ENCODE measurements around the gene KRTAP5-9.
"Not testable (repeated sequence)": the region's sequence is repeated elsewhere in the genome, so short reads cannot be mapped to it uniquely, and the experiment has no call there.

Gene KRTAP5-9

DNA sequence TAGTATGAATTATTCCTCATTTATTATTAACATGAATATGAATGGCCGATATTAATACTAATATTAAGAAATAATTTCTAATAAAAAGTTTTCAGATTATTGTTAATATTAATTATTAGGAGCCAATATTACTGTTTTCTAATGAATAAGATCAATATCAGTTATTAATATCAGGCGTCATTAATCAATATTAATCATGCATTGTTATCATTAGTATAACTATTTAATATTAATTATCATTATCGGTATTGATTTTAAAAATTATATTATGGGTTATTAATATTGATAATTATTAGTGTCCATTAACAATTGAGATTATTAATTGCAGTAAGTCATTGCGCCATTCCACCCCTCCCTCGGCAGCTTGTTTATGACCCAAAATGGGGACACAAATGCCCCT lies 37.5 kb downstream of the KRTAP5-9 start:
- DNase-seq (ENCODE audit: low read depth): not testable (repeated sequence)

DNA sequence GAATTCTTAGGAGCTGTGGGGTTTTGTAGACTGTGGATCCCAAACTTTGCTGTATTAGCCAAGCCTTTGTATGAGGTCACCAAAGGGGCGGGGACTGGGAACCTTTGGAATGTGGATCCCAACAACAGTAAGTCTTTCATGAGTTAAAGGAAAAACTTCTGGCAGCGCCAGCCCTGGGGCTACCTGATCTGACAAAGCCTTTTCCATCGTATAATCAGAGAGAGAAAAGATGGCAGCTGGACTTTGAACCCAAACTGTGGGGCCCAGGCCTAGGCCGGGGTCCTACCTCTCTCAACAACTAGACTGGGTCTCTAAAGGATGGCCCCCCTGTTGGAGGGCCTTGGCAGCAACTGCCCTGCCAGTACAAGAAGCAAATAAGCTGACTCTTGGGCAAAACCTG lies 40.1 kb downstream of the KRTAP5-9 start:
- not testable (repeated sequence) for DNase-seq (ENCODE audit: low read depth)

DNA sequence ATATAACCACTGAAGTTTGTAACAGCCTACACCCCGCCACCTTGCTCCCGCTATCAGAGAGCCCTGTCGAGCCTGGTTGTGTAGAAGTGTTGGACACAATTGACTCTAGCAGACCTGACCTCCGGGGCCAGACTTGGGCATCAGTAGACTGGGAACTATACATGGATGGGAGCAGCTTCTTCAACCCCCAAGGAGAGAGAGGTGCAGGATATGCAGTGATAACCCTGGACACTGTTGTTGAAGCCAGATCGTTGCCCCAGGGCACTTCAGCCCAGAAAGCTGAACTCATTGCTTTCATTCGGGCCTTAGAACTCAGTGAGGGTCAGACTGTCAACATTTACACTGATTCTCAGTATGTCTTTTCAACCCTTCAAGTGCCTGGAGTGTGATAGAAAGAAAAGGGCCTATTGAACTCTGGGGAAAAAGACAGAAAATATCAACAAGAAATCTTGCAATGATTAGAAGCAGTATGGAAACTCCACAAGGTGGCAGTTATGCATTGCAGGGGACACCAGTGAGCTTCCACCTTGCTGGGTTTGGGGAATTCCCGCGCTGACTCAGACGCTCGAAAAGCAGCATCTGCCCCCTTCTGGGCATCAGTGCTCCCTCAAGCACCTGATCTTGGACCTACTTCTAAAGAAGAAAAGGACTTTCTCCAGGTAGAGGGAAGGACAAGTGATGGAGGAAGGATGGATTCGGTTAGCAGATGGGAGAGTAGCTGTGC lies 40.8 kb downstream of the KRTAP5-9 start:
- not testable (repeated sequence) for DNase-seq (ENCODE audit: low read depth)

DNA sequence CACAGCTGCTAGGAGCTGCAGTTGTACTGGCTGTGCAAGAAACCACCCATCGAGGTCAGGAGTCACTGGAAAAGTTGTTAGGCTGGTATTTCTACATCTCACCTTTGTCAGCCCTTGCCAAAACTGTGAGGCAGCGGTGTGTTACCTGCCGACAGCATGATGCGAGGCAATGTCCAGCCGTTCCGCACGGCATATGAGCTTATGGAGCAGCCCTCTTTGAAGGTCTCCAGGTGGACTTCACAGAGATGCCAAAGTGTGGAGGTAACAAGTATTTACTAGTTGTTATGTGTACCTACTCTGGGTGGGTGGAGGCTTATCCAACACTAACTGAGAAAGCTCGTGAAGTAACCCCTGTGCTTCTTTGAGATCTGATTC lies 41.3 kb downstream of the KRTAP5-9 start:
- DNase-seq (ENCODE audit: low read depth): not testable (repeated sequence)

Measured in activated T-helper 1 cell treated with Interleukin-2 at 50 U/mL for 16 hours (primary cell).